OCI-LY3 (cell line): ENCODE results near the gene AFTPH.

Source experiments
- EZH2phosphoT487 ChIP-seq: fragments of 200-600 bp; shearing (Covaris generic); IDR thresholded peaks from 2 replicates; pipeline ENCODE4 v1.6.1; 2018; ENCODE audit warnings: antibody characterized with exemption, mixed run types, low read depth
- TF ChIP-seq, protein P1 (sequence below): fragments of 200-600, 300-600 bp; sonication (generic); IDR thresholded peaks from 2 replicates; pipeline ENCODE4 v1.5.1; 2014; ENCODE audit warnings: antibody characterized with exemption, low read length, low read depth

DNA sequence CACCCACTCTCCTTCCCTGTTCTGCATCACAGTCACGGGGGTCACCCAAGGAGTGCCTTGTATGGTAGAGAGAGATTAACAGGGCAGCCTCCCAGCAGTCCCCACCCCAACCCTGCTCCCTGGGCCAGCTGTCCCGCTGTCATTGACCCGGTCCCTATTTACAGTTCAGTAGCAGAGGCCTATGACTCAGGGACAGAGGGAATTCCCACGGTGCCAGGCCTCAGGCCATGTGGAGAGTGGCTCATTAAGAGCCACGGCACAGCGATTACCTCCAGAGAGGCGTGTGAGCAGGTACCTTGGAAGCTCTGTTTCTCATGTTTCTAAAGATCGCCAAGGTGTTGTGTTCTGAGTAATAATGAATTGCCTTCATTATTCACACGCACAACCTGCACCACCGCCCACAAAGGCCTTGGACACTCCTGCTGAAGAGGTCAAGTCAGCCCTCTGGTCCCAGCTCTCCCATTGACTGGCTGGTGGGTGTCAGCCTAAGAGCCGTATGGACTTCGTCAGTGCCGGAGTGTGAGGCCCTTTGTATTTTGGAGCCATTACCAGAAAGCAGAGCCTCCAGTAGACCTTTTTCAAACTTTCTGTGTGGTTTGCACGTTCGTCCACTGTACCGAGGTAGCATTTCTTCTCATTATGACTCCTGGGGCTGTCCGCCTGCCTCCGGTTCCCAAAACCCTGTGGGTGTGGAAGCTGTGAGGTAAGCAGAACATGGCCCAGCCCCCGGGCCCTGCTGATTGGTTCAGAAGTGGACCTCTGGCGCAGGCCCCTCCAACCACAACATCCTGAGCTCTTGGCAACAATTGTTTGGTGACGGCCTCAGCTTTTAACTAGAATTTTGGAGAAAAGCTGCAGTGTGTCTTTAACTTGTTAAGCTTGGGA, 82.6 kb downstream of the AFTPH start:
- TF ChIP-seq, protein P1, sequence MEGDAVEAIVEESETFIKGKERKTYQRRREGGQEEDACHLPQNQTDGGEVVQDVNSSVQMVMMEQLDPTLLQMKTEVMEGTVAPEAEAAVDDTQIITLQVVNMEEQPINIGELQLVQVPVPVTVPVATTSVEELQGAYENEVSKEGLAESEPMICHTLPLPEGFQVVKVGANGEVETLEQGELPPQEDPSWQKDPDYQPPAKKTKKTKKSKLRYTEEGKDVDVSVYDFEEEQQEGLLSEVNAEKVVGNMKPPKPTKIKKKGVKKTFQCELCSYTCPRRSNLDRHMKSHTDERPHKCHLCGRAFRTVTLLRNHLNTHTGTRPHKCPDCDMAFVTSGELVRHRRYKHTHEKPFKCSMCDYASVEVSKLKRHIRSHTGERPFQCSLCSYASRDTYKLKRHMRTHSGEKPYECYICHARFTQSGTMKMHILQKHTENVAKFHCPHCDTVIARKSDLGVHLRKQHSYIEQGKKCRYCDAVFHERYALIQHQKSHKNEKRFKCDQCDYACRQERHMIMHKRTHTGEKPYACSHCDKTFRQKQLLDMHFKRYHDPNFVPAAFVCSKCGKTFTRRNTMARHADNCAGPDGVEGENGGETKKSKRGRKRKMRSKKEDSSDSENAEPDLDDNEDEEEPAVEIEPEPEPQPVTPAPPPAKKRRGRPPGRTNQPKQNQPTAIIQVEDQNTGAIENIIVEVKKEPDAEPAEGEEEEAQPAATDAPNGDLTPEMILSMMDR = no peak
- no peak for TF ChIP-seq EZH2phosphoT487
